GM23338 (cell line): Measurements from ENCODE around the gene NEMP2. TPM values are rescaled to one million over a fixed set of nuclear protein-coding genes. Genes with fewer than 3 reads are reported as not detected.

Experiments used
- ATAC-seq: fragments of 200-7000 bp; cut with Tn5 transposase; 3 replicates; pipeline ENCODE4 v1.9.1; 2020
- DNase-seq: peaks from one replicate; pipeline ENCODE4 v3.0.0-alpha.2; 2015; ENCODE audit warnings: low spot score
- H2AFZ ChIP-seq: fragments of 200-600 bp; sonication (generic); 2 replicates; pipeline ENCODE4 v1.8.0; 2016; ENCODE audit warnings: antibody characterized with exemption, mild to moderate bottlenecking, moderate library complexity
- H3F3A ChIP-seq: fragments of 200-600 bp; sonication (generic); replicated peaks from 2 replicates; pipeline ENCODE4 v1.8.0; 2017; ENCODE audit warnings: antibody characterized with exemption, mixed run types, low read depth
- H3K27ac ChIP-seq: fragments of 200-600 bp; sonication (generic); 2 replicates; pipeline ENCODE4 v1.6.1; 2016; ENCODE audit warnings: low read depth
- H3K27me3 ChIP-seq: fragments of 200-600 bp; sonication (generic); 2 replicates; pipeline ENCODE4 v1.8.0; 2016; ENCODE audit warnings: mild to moderate bottlenecking, mixed run types, moderate library complexity; ENCODE audit not compliant: insufficient read depth
- H3K36me3 ChIP-seq: fragments of 200-600 bp; sonication (generic); 2 replicates; pipeline ENCODE4 v1.8.0; 2016; ENCODE audit warnings: mild to moderate bottlenecking; ENCODE audit not compliant: insufficient read depth
- H3K4me1 ChIP-seq: fragments of 200-600 bp; sonication (generic); 2 replicates; pipeline ENCODE4 v1.8.0; 2016; ENCODE audit warnings: mild to moderate bottlenecking, moderate library complexity; ENCODE audit not compliant: insufficient read depth
- H3K4me2 ChIP-seq: fragments of 200-600 bp; sonication (generic); 2 replicates; pipeline ENCODE4 v1.7.1; 2017; ENCODE audit warnings: mixed run types
- H3K4me3 ChIP-seq: fragments of 200-600 bp; sonication (generic); 2 replicates; pipeline ENCODE4 v1.6.1; 2016; ENCODE audit warnings: mixed run types
- H3K79me2 ChIP-seq: fragments of 200-600 bp; sonication (generic); replicated peaks from 2 replicates; pipeline ENCODE4 v1.8.0; 2017; ENCODE audit warnings: mild to moderate bottlenecking; ENCODE audit not compliant: insufficient read depth
- H3K9me2 ChIP-seq: fragments of 200-600 bp; sonication (generic); 2 replicates; pipeline ENCODE4 v1.8.0; 2017; ENCODE audit not compliant: insufficient read depth
- H4K20me1 ChIP-seq: fragments of 200-600 bp; sonication (generic); replicated peaks from 2 replicates; pipeline ENCODE4 v1.8.0; 2017; ENCODE audit warnings: mild to moderate bottlenecking; ENCODE audit not compliant: insufficient read depth
- H3K27ac Mint-ChIP-seq: 2 replicates; pipeline ENCODE4 v1.8.0; 2020; ENCODE audit warnings: inconsistent platforms, mild to moderate bottlenecking, moderate library complexity, mixed read lengths
- H3K27me3 Mint-ChIP-seq: 3 replicates; pipeline ENCODE4 v1.8.0; 2022; ENCODE audit warnings: low read depth, mild to moderate bottlenecking, moderate library complexity, mixed read lengths, inconsistent platforms; ENCODE audit not compliant: insufficient read depth, poor library complexity
- H3K36me3 Mint-ChIP-seq: 3 replicates; pipeline ENCODE4 v1.8.0; 2021; ENCODE audit warnings: low read depth, mild to moderate bottlenecking, inconsistent platforms, moderate library complexity, mixed read lengths
- H3K4me1 Mint-ChIP-seq: 3 replicates; pipeline ENCODE4 v1.8.0; 2020; ENCODE audit warnings: mild to moderate bottlenecking, inconsistent platforms, mixed read lengths
- H3K4me3 Mint-ChIP-seq: 3 replicates; pipeline ENCODE4 v1.8.0; 2021; ENCODE audit warnings: moderate library complexity, mild to moderate bottlenecking, inconsistent platforms, mixed read lengths
- H3K9me3 Mint-ChIP-seq: 3 replicates; pipeline ENCODE4 v1.8.0; 2020; ENCODE audit warnings: moderate library complexity, mild to moderate bottlenecking, inconsistent platforms, mixed read lengths
- CREB1 ChIP-seq: fragments of 250-450 bp; sonication (Bioruptor Pico); IDR thresholded peaks from 2 replicates; pipeline ENCODE4 v1.5.0; 2020; ENCODE audit warnings: low read depth, mild to moderate bottlenecking, moderate library complexity
- ETS1 ChIP-seq: IDR thresholded peaks from 2 replicates; pipeline ENCODE4 v1.6.1; 2016; ENCODE audit warnings: antibody characterized with exemption
- EZH2 ChIP-seq: fragments of 200-600 bp; sonication (generic); IDR thresholded peaks from one replicate; pipeline ENCODE4 v1.8.0; 2017; ENCODE audit warnings: antibody characterized with exemption, mild to moderate bottlenecking, low read depth; ENCODE audit not compliant: unreplicated experiment
- NANOG ChIP-seq: IDR thresholded peaks from 2 replicates; pipeline ENCODE4 v1.6.1; 2016; ENCODE audit warnings: antibody characterized with exemption, borderline replicate concordance
- POLR2AphosphoS5 ChIP-seq: IDR thresholded peaks from 2 replicates; pipeline ENCODE4 v1.6.1; 2016; ENCODE audit warnings: antibody characterized with exemption, low read depth
- REST ChIP-seq: IDR thresholded peaks from one replicate; pipeline ENCODE4 v1.6.1; 2018; ENCODE audit warnings: antibody characterized with exemption; ENCODE audit not compliant: unreplicated experiment
- STAT1 ChIP-seq: IDR thresholded peaks from one replicate; pipeline ENCODE4 v1.6.1; 2016; ENCODE audit warnings: antibody characterized with exemption; ENCODE audit not compliant: unreplicated experiment
- polyA plus RNA-seq: library from polyadenylated mRNA; unstranded; fragments of >200 nt; fragmentation: Nextera tagmentation; extraction: Ambion mirVana; gene quantifications from 2 replicates; pipeline ENCODE4 v1.2.1, GENCODE V29; 2016
- total RNA-seq: library from RNA; depleted of rRNA; stranded (reverse); fragments of >200 nt; shearing (Covaris generic); gene quantifications from 2 replicates; pipeline ENCODE4 v1.2.3, GENCODE V29; 2014

The NEMP2 gene
- total and polyA plus RNA-seq, 2 experiments from 2014 or later: 1.2 to 4.0 TPM

GRCh38 chr2:190547886-190548285, 13.4 kb upstream of the NEMP2 start (continued):
- no peak for TF ChIP-seq NANOG
- no peak for TF ChIP-seq REST

GRCh38 chr2:190546734-190547133, 12.2 kb upstream of the NEMP2 start:
- Mint-ChIP-seq H3K36me3 (peaks cover 4% of the 10 kb centered on the region; the same call in 1 of the 3 replicates), H3K4me1 (no peaks in the 10 kb centered on the region)
- no peak for TF ChIP-seq POLR2AphosphoS5

GRCh38 chr2:190545555-190546385, 11.2 kb upstream of the NEMP2 start:
- H2AFZ ChIP-seq: no peak overlapping the region
- H3K79me2 ChIP-seq: no peaks in the 10 kb centered on the region
- no peak for ATAC-seq
- no peaks in the 10 kb centered on the region for H3K27me3 ChIP-seq
- no peaks in the 10 kb centered on the region for H3K36me3 ChIP-seq
- no peak overlapping the region for H3K4me2 ChIP-seq
- H3K9me2 ChIP-seq: no peaks in the 10 kb centered on the region
- H3F3A ChIP-seq: no peaks in the 10 kb centered on the region
- peaks cover 14% of the 10 kb centered on the region for H3K9me3 Mint-ChIP-seq
- H3K4me1 Mint-ChIP-seq: no peaks in the 10 kb centered on the region
- peaks cover 11% of the 10 kb centered on the region for H3K36me3 Mint-ChIP-seq
- peaks cover 2% of the 10 kb centered on the region for H3K27me3 Mint-ChIP-seq
- no peaks in the 10 kb centered on the region for H4K20me1 ChIP-seq
- H3K4me3 Mint-ChIP-seq: no peak overlapping the region
- no peak overlapping the region for H3K4me3 ChIP-seq
- H3K4me1 ChIP-seq: no peaks in the 10 kb centered on the region
- no peak overlapping the region; the same call in 1 of the 2 replicates for H3K27ac Mint-ChIP-seq
- no peak for DNase-seq
- H3K27ac ChIP-seq: no peak overlapping the region
- TF ChIP-seq NANOG: no peak
- TF ChIP-seq ETS1: no peak
- TF ChIP-seq STAT1: no peak
- no peak for TF ChIP-seq EZH2
- TF ChIP-seq CREB1 (CRISPR knock-in tag): no peak
- no peak for TF ChIP-seq REST

More at GRCh38 chr2:190546734-190547133, 12.2 kb upstream of the NEMP2 start:
- H3K79me2 ChIP-seq: no peaks in the 10 kb centered on the region
- DNase-seq (no peak), ATAC-seq (no peak)
- H3K27ac Mint-ChIP-seq: no peak overlapping the region
- H3K36me3 ChIP-seq: no peaks in the 10 kb centered on the region
- peaks cover 2% of the 10 kb centered on the region for H3K27me3 Mint-ChIP-seq
- no peak overlapping the region for H3K4me2 ChIP-seq
- no peaks in the 10 kb centered on the region for H3K9me2 ChIP-seq
- peaks cover 7% of the 10 kb centered on the region; the same call in 2 of the 3 replicates for H3K9me3 Mint-ChIP-seq
- no peak overlapping the region for H2AFZ ChIP-seq
- H3K4me1 ChIP-seq: no peaks in the 10 kb centered on the region
- H3K4me3 Mint-ChIP-seq: no peak overlapping the region
- H3K27ac ChIP-seq: no peak overlapping the region
- H3K27me3 ChIP-seq: no peaks in the 10 kb centered on the region
- H4K20me1 ChIP-seq: no peaks in the 10 kb centered on the region
- no peaks in the 10 kb centered on the region for H3F3A ChIP-seq
- no peak overlapping the region for H3K4me3 ChIP-seq
